Body of pancreas (tissue), 4 donors: ENCODE data around the gene CCDC13. TPM values are rescaled to one million over a fixed set of nuclear protein-coding genes. Genes with fewer than 3 reads are reported as not detected.

ENCODE experiments used
- ATAC-seq: fragments of 150-250 bp; one replicate; pipeline ENCODE4 v1.9.1; 2016
- DNase-seq, 4 donors: peaks; one replicate each; pipeline ENCODE4 v3.0.0-alpha.2; 2019
- H3K27ac ChIP-seq, 4 donors: fragments of 200-600 bp; sonication (generic); 1 replicate in 3 of 4; 2 replicates in 1 of 4; pipeline versions ENCODE4 v1.5.1 to v1.6.1; 2016 to 2019; ENCODE audit warnings: mild to moderate bottlenecking in 1 of 4, mixed read lengths in 1 of 4, moderate library complexity in 1 of 4
- H3K27me3 ChIP-seq, 2 donors: fragments of 200-600 bp; sonication (generic); one replicate each; pipeline ENCODE4 v1.6.0; 2016; ENCODE audit warnings: mild to moderate bottlenecking in 1 of 2
- H3K36me3 ChIP-seq, 2 donors: fragments of 200-600 bp; sonication (generic); replicated peaks in 1 of 2; 2 replicates each; pipeline ENCODE4 v1.5.1; 2016; ENCODE audit warnings: low read depth in 2 of 2; ENCODE audit not compliant: insufficient read depth in 1 of 2
- H3K4me1 ChIP-seq: fragments of 200-600 bp; sonication (generic); one replicate; pipeline ENCODE4 v1.6.0; 2016
- H3K4me3 ChIP-seq, 2 donors: fragments of 200-600 bp; sonication (generic); 1 replicate in 1 of 2; 2 replicates in 1 of 2; pipeline ENCODE4 v1.5.1; 2016 to 2019
- H3K9me3 ChIP-seq, 3 donors: fragments of 200-600 bp; sonication (generic); 1 replicate in 2 of 3; 2 replicates in 1 of 3; pipeline ENCODE4 v1.5.1; 2016
- POLR2A ChIP-seq, 3 donors: fragments of 450-650 bp; IDR thresholded peaks; one replicate each; pipeline ENCODE4 v1.6.1; 2016; ENCODE audit warnings: antibody characterized with exemption in 3 of 3, mild to moderate bottlenecking in 2 of 3
- WGBS, 2 donors: methylation state at CpG; one replicate each; pipeline ENCODE4 v1.1.5; 2017; 5-methylcytosine and 5-hydroxymethylcytosine counted together
- intact Hi-C: fragments of 100-400 bp; cut with DNase I; formaldehyde crosslinking; loops from one replicate; pipeline ENCODE4 v1.15.1; 2023
- total RNA-seq, 2 donors: library from RNA; depleted of rRNA; stranded (reverse); fragments of >200 nt; gene quantifications; one replicate each; pipeline ENCODE4 v1.1.0, GENCODE V29; 2016
- TF ChIP-seq, protein P1 (sequence below), 7 experiments: fragments of 450-650 bp in 4 of 7; fragments of 200-600 bp in 3 of 7; sonication (generic) in 3 of 7; IDR thresholded peaks; one replicate each; pipeline ENCODE4 v1.5.1; 2016 to 2019; ENCODE audit warnings: antibody characterized with exemption in 7 of 7

The CCDC13 gene
- total RNA-seq, 2 donors from 2014 or later = 3.9 to 6.3 TPM

DNA sequence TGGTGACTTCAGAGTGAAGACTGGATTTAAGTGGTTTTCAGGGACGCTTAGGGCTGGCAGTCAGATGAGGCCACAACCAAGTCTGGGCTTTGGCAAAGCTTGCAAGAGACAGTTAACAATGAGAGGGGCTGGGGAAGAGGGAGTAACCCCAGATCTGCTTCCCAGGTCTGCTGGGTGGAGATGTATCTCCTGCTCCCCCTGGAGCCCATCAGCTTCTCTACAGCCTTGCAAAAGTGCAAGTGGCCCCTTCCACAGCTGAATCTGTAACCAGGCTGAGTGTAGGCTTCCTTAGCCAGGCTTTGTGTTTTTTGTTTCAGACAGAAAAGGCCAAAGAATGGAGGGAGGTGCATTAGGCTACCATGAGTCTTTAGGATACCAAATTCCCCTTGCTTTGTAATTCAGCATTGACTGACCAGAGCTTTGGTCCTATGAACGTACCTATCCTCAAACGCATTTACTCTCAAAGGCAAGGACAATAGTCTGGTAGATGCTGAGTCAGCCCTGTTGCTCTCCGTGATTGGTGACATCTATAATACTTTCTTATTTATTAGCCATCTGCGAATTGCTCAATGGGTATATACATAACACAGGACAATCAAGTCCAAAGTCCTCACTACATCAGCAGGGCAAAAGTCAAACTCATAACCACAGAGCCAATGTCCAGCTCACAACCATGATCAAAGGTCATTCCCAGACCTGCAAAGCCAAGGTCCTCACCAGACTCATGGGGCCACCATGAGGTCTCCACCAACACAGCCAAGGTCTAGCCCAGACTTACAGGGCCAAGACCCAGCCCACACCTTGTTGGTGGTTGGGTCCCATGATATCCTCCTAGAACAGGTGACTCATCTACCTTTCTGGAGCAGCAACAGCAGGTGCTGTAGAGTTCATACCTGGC lies 17.1 kb downstream of the CCDC13 start:
- DNase-seq (no peak), ATAC-seq (no peak)
- H3K36me3 ChIP-seq = no peaks in the 10 kb centered on the region
- no peaks in the 10 kb centered on the region for H3K4me1 ChIP-seq
- no peak overlapping the region for H3K27ac ChIP-seq
- H3K4me3 ChIP-seq = no peak overlapping the region
- intact Hi-C loops = no loop called here
- TF ChIP-seq, protein P1, sequence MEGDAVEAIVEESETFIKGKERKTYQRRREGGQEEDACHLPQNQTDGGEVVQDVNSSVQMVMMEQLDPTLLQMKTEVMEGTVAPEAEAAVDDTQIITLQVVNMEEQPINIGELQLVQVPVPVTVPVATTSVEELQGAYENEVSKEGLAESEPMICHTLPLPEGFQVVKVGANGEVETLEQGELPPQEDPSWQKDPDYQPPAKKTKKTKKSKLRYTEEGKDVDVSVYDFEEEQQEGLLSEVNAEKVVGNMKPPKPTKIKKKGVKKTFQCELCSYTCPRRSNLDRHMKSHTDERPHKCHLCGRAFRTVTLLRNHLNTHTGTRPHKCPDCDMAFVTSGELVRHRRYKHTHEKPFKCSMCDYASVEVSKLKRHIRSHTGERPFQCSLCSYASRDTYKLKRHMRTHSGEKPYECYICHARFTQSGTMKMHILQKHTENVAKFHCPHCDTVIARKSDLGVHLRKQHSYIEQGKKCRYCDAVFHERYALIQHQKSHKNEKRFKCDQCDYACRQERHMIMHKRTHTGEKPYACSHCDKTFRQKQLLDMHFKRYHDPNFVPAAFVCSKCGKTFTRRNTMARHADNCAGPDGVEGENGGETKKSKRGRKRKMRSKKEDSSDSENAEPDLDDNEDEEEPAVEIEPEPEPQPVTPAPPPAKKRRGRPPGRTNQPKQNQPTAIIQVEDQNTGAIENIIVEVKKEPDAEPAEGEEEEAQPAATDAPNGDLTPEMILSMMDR (IDR thresholded peaks at IDR 0.05) = peak in 2 of 7 experiments; percentile 16 to 25
- no peak for TF ChIP-seq POLR2A (IDR thresholded peaks at IDR 0.05)
- H3K9me3 ChIP-seq = no peaks in the 10 kb centered on the region
- WGBS, 2 donors = 77 to 81% methylated on average over 5 of the region's 5 CpGs
- H3K27me3 ChIP-seq = no peaks in the 10 kb centered on the region

DNA sequence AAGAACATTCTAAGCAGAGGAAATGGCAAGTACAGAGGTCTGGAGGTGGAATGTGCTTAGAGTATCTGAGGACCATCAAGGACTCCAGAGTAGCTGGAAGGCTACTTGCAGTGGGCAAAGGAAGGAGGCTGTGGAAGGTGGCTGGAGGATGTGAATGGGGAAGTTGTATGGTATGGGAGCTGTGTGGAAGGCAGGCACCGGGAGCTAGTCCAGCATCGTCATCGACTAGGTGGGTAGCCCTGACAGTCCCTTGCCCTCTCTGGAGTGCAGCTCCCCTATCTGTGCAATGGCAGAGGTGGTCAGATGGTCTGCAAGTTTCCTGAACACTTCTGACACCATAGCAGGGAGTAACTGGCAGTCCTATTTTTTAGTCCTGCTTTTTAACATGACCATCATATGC lies 19.3 kb downstream of the CCDC13 start:
- no peak for TF ChIP-seq POLR2A (IDR thresholded peaks at IDR 0.05)
- TF ChIP-seq, protein P1 (IDR thresholded peaks at IDR 0.05) = no peak
- no peak for ATAC-seq
- intact Hi-C loops = no loop called here
- peaks cover 7% of the 10 kb centered on the region for H3K4me1 ChIP-seq
- H3K9me3 ChIP-seq = no peaks in the 10 kb centered on the region
- no peaks in the 10 kb centered on the region for H3K36me3 ChIP-seq
- no peaks in the 10 kb centered on the region for H3K27me3 ChIP-seq
- no peak overlapping the region for H3K27ac ChIP-seq
- no peak for DNase-seq
- no peak overlapping the region for H3K4me3 ChIP-seq
- WGBS, 2 donors = 80 to 98% methylated on average over 3 of the region's 3 CpGs

DNA sequence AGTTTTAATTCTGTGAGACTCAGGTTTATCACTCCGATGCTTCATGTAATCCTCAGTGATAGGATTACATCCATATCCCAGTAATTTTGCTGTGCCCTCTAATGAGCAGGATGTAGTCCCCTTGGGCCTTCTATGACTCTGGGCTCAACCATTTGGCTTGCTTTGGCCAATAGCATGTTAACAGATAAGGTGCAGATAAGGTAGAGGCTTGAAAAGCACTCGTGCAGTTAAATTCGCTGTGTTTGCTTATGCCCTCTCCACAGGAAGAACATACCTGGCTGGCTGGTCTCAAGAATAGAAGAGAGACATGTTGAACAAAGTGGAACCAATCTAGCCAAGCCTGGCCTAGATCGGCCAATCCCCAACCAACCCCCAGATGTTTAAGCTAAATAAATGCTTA lies 20.1 kb downstream of the CCDC13 start:
- no peak overlapping the region for H3K4me3 ChIP-seq
- intact Hi-C loops = no loop called here
- H3K27ac ChIP-seq = no peak overlapping the region
- no peaks in the 10 kb centered on the region for H3K9me3 ChIP-seq
- no peaks in the 10 kb centered on the region for H3K27me3 ChIP-seq
- no peak for ATAC-seq
- WGBS, 2 donors = 76 to 77% methylated on average over 4 of the region's 4 CpGs
- TF ChIP-seq, protein P1 (IDR thresholded peaks at IDR 0.05) = no peak
- TF ChIP-seq POLR2A (IDR thresholded peaks at IDR 0.05) = no peak
- no peaks in the 10 kb centered on the region for H3K36me3 ChIP-seq
- peaks cover 14% of the 10 kb centered on the region for H3K4me1 ChIP-seq
- DNase-seq = no peak

DNA sequence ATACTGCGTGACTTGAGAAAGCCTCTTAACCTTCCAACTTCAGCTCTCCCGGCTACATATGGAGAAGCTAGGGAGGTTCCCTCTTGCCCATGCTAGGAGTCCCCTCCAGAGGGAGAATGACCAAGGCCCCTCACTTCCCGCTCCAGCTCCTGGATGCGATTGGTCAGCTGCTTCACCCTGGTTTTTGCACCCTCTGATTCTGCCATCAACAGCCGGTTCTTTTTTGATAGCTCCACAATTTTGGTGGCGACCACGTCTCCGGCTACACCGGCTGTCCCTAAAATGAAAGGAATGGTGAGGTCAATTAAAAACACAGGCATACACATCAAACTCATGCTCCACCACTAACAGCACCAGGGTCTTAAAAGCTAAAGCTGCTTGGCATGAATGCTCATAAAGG lies 20.6 kb downstream of the CCDC13 start:
- Histone ChIP-seq H3K27ac (no peak overlapping the region), H3K4me1 (peaks cover 19% of the 10 kb centered on the region), H3K4me3 (no peak overlapping the region), H3K36me3 (no peaks in the 10 kb centered on the region), H3K9me3 (no peaks in the 10 kb centered on the region), H3K27me3 (no peaks in the 10 kb centered on the region)
- no peak for ATAC-seq
- no peak for DNase-seq
- WGBS, 2 donors = 94 to 96% methylated on average over 9 of the region's 9 CpGs
- no peak for TF ChIP-seq POLR2A (IDR thresholded peaks at IDR 0.05)
- TF ChIP-seq, protein P1 (IDR thresholded peaks at IDR 0.05) = no peak
- intact Hi-C loops = no loop called here

DNA sequence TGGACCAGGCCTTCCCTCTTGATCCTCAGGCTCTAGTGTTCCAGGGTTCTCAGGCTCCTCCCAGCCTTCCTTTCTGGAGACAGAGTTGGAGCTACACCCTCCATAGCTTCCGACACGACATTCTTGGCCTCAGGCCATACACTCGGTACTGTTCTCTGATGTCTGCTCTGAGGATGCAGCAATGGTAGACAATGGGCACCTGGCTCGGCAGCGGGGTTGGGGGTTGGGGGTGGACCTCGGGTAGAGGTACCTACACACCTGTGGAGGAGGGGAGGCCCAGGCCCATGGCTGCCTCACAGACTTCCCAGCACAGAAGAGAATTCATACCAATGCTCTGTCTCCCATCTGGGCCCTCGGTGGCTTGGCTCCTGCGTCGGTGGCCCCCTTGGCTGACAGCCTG lies 21.4 kb downstream of the CCDC13 start:
- TF ChIP-seq, protein P1 (IDR thresholded peaks at IDR 0.05) = no peak
- no peak for TF ChIP-seq POLR2A (IDR thresholded peaks at IDR 0.05)
- Histone ChIP-seq H3K9me3 (no peaks in the 10 kb centered on the region), H3K27me3 (no peaks in the 10 kb centered on the region), H3K27ac (no peak overlapping the region), H3K4me3 (no peak overlapping the region), H3K36me3 (no peaks in the 10 kb centered on the region), H3K4me1 (peaks cover 27% of the 10 kb centered on the region)
- ATAC-seq (no peak), DNase-seq (no peak)
- intact Hi-C loops = no loop called here
- WGBS, 2 donors = 59 to 80% methylated on average over 3 to 9 of the region's 9 CpGs
